Stimulated activated CD4-positive, alpha-beta T cell treated with anti-CD3 and anti-CD28 coated beads, Interleukin-12 subunit alpha, Interleukin-12 subunit beta, amount 100 ng/mL, for 4 hours (primary cell): ENCODE results near the gene ITPRID1.

Source experiments
- DNase-seq: peaks from one replicate; pipeline ENCODE4 v3.0.0-alpha.2; 2020

Gene ITPRID1

GRCh38 chr7:31705377-31705776 is 191.5 kb downstream of the ITPRID1 start:
- DNase-seq: no peak

DNA sequence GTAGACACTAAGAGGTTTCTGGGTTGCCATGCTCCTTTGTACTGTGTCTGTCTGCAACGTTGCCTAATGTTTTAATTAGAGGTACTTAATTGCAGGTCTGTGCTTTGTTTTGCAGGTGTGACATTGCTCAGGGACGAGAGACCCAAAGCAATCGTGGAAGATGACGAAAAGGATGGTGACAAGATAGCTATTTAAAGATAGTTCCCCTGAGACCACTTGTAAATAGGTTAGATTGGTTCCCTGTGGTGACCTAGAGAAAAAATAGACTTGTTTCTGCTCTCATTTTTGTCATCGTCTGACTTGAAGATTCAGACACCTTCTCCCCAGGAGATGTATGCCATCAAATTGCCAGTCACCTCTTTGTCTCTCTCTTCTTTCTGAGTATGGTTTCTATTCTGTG is 193.2 kb downstream of the ITPRID1 start:
- DNase-seq: no peak
